COLO668 (cell line): ENCODE measurements around the gene CLDN1.
"Not testable (repeated sequence)": the region's sequence is repeated elsewhere in the genome, so short reads cannot be mapped to it uniquely, and the experiment has no call there.

ENCODE experiments used
- DNase-seq: peaks from one replicate; lab custom pipeline; 2025; ENCODE audit not compliant: unreplicated experiment; lab: John Stamatoyannopoulos, UW

The CLDN1 gene

GRCh38 chr3:190294030-190294429, 28.2 kb downstream of the CLDN1 start:
- DNase-seq = no peak

GRCh38 chr3:190293621-190294020, 28.6 kb downstream of the CLDN1 start:
- DNase-seq = no peak

- DNase-seq = no peak
These were observed 30.2 kb downstream of the CLDN1 start for GRCh38 chr3:190291994-190292584.

GRCh38 chr3:190289989-190290388, 32.3 kb downstream of the CLDN1 start:
- DNase-seq = no peak

- DNase-seq = no peak
These were observed 33.4 kb downstream of the CLDN1 start for GRCh38 chr3:190288836-190289235.

- no peak for DNase-seq
These were observed 36.2 kb downstream of the CLDN1 start for GRCh38 chr3:190286014-190286413.

GRCh38 chr3:190281308-190282051, 40.8 kb downstream of the CLDN1 start:
- no peak for DNase-seq

GRCh38 chr3:190279690-190280089, 42.6 kb downstream of the CLDN1 start:
- no peak for DNase-seq

- DNase-seq = no peak
These were observed 49.5 kb downstream of the CLDN1 start for GRCh38 chr3:190272747-190273146.

- DNase-seq = no peak
These were observed 53.1 kb downstream of the CLDN1 start for GRCh38 chr3:190269101-190269500.

- not testable (repeated sequence) for DNase-seq
These were observed 54.8 kb downstream of the CLDN1 start for GRCh38 chr3:190267464-190267863.

- no peak for DNase-seq
These were observed 55.3 kb downstream of the CLDN1 start for GRCh38 chr3:190266913-190267290.

GRCh38 chr3:190266265-190266912, 55.9 kb downstream of the CLDN1 start:
- DNase-seq = no peak

- DNase-seq = no peak
These were observed 56.5 kb downstream of the CLDN1 start for GRCh38 chr3:190265796-190266195.

- DNase-seq = no peak
These were observed 57.1 kb downstream of the CLDN1 start for GRCh38 chr3:190265126-190265525.

GRCh38 chr3:190261740-190262139, 60.5 kb downstream of the CLDN1 start:
- DNase-seq = no peak

- no peak for DNase-seq
These were observed 61.2 kb downstream of the CLDN1 start for GRCh38 chr3:190261015-190261414.

- DNase-seq = no peak
These were observed 61.9 kb downstream of the CLDN1 start for GRCh38 chr3:190260301-190260700.

- no peak for DNase-seq
These were observed 63.6 kb downstream of the CLDN1 start for GRCh38 chr3:190258634-190259033.
